Endodermal cell (in vitro differentiated cells): ENCODE results near the gene MFSD12. TPM values are rescaled to one million over a fixed set of nuclear protein-coding genes. Genes with fewer than 3 reads are reported as not detected.

Source experiments
- DNase-seq: peaks from one replicate; pipeline ENCODE4 v3.0.0-alpha.2; 2017
- H3K27ac ChIP-seq: 2 replicates; pipeline ENCODE4 v1.5.1; 2013; ENCODE audit warnings: mild to moderate bottlenecking, low read depth, low read length, moderate library complexity
- H3K27me3 ChIP-seq: 2 replicates; pipeline ENCODE4 v1.6.1; 2013; ENCODE audit warnings: mild to moderate bottlenecking, low read length, moderate library complexity; ENCODE audit not compliant: insufficient read depth, control insufficient read depth, poor library complexity, severe bottlenecking
- H3K36me3 ChIP-seq: 2 replicates; pipeline ENCODE4 v1.7.0; 2013; ENCODE audit warnings: mild to moderate bottlenecking, low read length, moderate library complexity; ENCODE audit not compliant: control insufficient read depth, insufficient read depth
- H3K4me1 ChIP-seq: one replicate; pipeline ENCODE4 v1.7.0; 2013; ENCODE audit warnings: low read length; ENCODE audit not compliant: control insufficient read depth, insufficient read depth
- H3K4me3 ChIP-seq: 2 replicates; pipeline ENCODE4 v1.5.1; 2013; ENCODE audit warnings: mild to moderate bottlenecking, low read length, moderate library complexity
- H3K9ac ChIP-seq: 2 replicates; pipeline ENCODE4 v1.6.1; 2013; ENCODE audit warnings: mild to moderate bottlenecking, low read length, moderate library complexity; ENCODE audit not compliant: poor library complexity, severe bottlenecking; ENCODE audit errors: extremely low read depth
- H3K9me3 ChIP-seq: 2 replicates; pipeline ENCODE4 v1.6.1; 2013; ENCODE audit warnings: mild to moderate bottlenecking, low read length, moderate library complexity; ENCODE audit not compliant: control insufficient read depth
- H3K27ac Mint-ChIP-seq: 2 replicates; pipeline ENCODE4 v1.8.0; 2020; ENCODE audit warnings: mixed read lengths
- H3K27me3 Mint-ChIP-seq: 2 replicates; pipeline ENCODE4 v1.8.0; 2021; ENCODE audit warnings: mild to moderate bottlenecking, mixed read lengths; ENCODE audit not compliant: insufficient read depth
- H3K36me3 Mint-ChIP-seq: 2 replicates; pipeline ENCODE4 v1.8.0; 2020; ENCODE audit warnings: low read depth, mixed read lengths
- H3K4me1 Mint-ChIP-seq: 2 replicates; pipeline ENCODE4 v1.8.0; 2020; ENCODE audit warnings: mixed read lengths
- H3K4me3 Mint-ChIP-seq: 2 replicates; pipeline ENCODE4 v1.8.0; 2020; ENCODE audit warnings: mild to moderate bottlenecking, moderate library complexity, mixed read lengths
- H3K9me3 Mint-ChIP-seq: 2 replicates; pipeline ENCODE4 v1.8.0; 2020; ENCODE audit warnings: mild to moderate bottlenecking, mixed read lengths
- WGBS, 2 experiments: methylation state at CpG; one replicate each; pipeline versions ENCODE4 v1.1.5 to v1.1.7; 2013; ENCODE audit warnings: missing lambda C conversion rate in 2 of 2, mixed read lengths in 1 of 2; ENCODE audit not compliant: insufficient coverage in 1 of 2, insufficient read length in 1 of 2; 5-methylcytosine and 5-hydroxymethylcytosine counted together
- total RNA-seq, 2 donors: library from RNA; stranded (reverse); fragmentation: NEBNext Ultra II Directional in 1 of 2; extraction: Animal tissue kit (Norgen Biotek cat#: 25700) in 1 of 2; gene quantifications; 2 replicates in 1 of 2; 3 replicates in 1 of 2; pipeline ENCODE4 v1.2.1, GENCODE V29; 2021
- TF ChIP-seq, protein P1 (sequence below): fragments of 200-600 bp; sonication (generic); conservative IDR thresholded peaks from 2 replicates; pipeline ENCODE4 v1.5.0; 2021; ENCODE audit warnings: antibody characterized with exemption, mild to moderate bottlenecking

The MFSD12 gene
- total RNA-seq, 2 donors from 2014 or later = 48.2 to 62.4 TPM

DNA sequence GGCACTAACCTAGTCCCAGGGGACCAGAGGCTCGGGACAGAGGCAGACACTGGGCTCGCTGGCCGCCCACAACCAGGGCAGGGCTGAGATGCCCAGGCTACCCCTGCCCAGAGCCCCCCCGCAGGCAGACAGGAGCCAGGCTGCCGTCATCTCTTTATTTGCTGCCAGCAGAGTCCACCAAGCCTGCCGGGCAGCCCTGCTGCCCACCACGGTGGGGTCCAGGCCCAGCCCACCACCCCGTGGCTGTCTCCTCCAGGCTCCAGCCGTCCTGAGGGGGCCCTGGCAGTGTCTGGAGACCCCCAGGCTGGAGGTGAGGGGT lies 13.4 kb downstream of the MFSD12 start:
- H3K4me3 ChIP-seq = no peak overlapping the region
- H3K27ac ChIP-seq = no peak overlapping the region
- Mint-ChIP-seq H3K27me3 (no peaks in the 10 kb centered on the region), H3K27ac (no peak overlapping the region), H3K9me3 (no peaks in the 10 kb centered on the region), H3K36me3 (peaks cover 18% of the 10 kb centered on the region), H3K4me1 (no peaks in the 10 kb centered on the region), H3K4me3 (no peak overlapping the region)
- peaks cover 21% of the 10 kb centered on the region for H3K36me3 ChIP-seq
- TF ChIP-seq, protein P1, sequence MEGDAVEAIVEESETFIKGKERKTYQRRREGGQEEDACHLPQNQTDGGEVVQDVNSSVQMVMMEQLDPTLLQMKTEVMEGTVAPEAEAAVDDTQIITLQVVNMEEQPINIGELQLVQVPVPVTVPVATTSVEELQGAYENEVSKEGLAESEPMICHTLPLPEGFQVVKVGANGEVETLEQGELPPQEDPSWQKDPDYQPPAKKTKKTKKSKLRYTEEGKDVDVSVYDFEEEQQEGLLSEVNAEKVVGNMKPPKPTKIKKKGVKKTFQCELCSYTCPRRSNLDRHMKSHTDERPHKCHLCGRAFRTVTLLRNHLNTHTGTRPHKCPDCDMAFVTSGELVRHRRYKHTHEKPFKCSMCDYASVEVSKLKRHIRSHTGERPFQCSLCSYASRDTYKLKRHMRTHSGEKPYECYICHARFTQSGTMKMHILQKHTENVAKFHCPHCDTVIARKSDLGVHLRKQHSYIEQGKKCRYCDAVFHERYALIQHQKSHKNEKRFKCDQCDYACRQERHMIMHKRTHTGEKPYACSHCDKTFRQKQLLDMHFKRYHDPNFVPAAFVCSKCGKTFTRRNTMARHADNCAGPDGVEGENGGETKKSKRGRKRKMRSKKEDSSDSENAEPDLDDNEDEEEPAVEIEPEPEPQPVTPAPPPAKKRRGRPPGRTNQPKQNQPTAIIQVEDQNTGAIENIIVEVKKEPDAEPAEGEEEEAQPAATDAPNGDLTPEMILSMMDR = no peak
- no peaks in the 10 kb centered on the region for H3K27me3 ChIP-seq
- no peak overlapping the region for H3K9ac ChIP-seq
- H3K9me3 ChIP-seq = no peaks in the 10 kb centered on the region
- DNase-seq = no peak
- 93% methylated on average over 9 of the region's 9 CpGs; no CpG with 5 or more reads in 1 of the 2 experiments for WGBS, 2 experiments
- no peaks in the 10 kb centered on the region for H3K4me1 ChIP-seq

DNA sequence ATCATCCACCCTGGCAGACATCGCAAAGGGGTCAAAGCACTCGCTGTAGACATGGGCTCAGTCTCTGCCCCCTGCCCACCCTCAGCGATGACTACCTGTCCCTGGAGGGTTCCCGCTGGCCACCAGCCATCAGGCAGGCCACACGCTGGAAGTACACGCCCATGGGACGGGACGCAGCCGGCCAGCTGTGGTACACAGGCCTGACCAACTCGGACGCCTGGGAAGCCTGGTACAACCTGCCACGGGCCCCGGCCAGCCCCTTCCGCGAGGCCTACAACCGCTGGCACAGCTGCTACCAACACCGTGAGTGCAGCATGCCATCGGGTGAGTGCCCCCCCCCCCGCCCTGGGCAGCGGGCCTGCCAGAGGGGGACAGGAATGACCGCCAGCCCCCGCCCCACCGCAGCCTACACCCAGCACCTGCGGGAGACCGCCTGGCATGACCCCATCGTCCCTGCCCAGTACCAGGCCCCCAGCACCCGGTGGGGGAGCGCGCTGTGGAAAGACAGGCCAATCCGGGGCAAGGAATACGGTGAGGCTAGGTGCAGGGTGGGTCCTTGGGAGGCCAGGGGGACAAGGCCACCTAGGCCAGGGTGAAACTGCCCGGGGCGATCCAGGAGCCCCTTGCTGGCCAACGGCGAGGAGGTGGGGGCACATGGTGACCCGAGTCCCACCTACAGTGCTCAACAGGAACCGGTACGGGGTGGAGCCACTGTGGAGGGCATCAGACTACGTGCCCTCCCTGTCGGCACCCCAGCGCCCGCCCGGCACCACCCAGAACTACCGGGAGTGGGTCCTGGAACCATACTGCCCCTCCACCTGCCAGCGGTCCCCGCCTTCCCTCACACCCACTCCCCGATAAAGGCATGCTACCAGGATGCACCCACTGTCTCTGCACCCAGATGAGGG lies 14.0 kb downstream of the MFSD12 start:
- Mint-ChIP-seq H3K9me3 (no peaks in the 10 kb centered on the region), H3K27me3 (no peaks in the 10 kb centered on the region), H3K4me1 (no peaks in the 10 kb centered on the region), H3K27ac (no peak overlapping the region), H3K36me3 (peaks cover 21% of the 10 kb centered on the region), H3K4me3 (no peak overlapping the region)
- peaks cover 23% of the 10 kb centered on the region for H3K36me3 ChIP-seq
- no peak for DNase-seq
- no peak overlapping the region for H3K4me3 ChIP-seq
- no peaks in the 10 kb centered on the region for H3K4me1 ChIP-seq
- no peak overlapping the region for H3K27ac ChIP-seq
- H3K9ac ChIP-seq = no peak overlapping the region
- no peaks in the 10 kb centered on the region for H3K9me3 ChIP-seq
- TF ChIP-seq, protein P1 = no peak
- no peaks in the 10 kb centered on the region for H3K27me3 ChIP-seq
- WGBS, 2 experiments = 96 to 98% methylated on average over 18 to 47 of the region's 47 CpGs

DNA sequence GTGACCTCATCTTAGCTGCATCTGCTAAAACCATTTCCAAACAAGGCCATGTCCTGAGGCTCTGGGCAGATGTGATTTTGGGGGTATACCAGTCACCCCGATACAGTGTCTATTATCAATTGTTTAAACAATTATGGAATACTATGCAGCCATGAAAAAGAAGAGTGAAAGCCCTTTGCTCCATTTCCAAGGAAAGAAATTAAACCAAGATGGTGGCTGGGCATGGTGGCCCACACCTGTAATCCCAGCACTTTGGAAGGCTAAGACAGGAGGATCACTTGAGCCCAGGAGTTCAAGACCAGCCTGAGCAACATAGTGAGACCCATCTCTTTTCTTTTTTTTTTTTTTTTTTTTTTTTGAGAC lies 17.6 kb downstream of the MFSD12 start:
- Mint-ChIP-seq H3K27ac (no peak overlapping the region), H3K4me1 (no peaks in the 10 kb centered on the region), H3K9me3 (no peaks in the 10 kb centered on the region), H3K27me3 (no peaks in the 10 kb centered on the region), H3K4me3 (no peak overlapping the region), H3K36me3 (peaks cover 28% of the 10 kb centered on the region)
- no peak for DNase-seq
- no peaks in the 10 kb centered on the region for H3K4me1 ChIP-seq
- H3K9ac ChIP-seq = no peak overlapping the region
- H3K36me3 ChIP-seq = peaks cover 25% of the 10 kb centered on the region
- TF ChIP-seq, protein P1 = no peak
- H3K9me3 ChIP-seq = no peaks in the 10 kb centered on the region
- no peak overlapping the region for H3K4me3 ChIP-seq
- WGBS, 2 experiments = 100% methylated on average over 1 of the region's 1 CpG; no CpG with 5 or more reads in 1 of the 2 experiments
- no peak overlapping the region for H3K27ac ChIP-seq
- no peaks in the 10 kb centered on the region for H3K27me3 ChIP-seq
